T-cell (primary cell): Measurements from ENCODE around the gene GTPBP2. TPM values are rescaled to one million over a fixed set of nuclear protein-coding genes. Genes with fewer than 3 reads are reported as not detected.

Experiments used
- ATAC-seq, 4 experiments: fragments of 200-7000 bp in 3 of 4; fragments of 150-1000 bp in 1 of 4; cut with Tn5 transposase; replicated peaks in 1 of 4; 1 replicate in 3 of 4; 2 replicates in 1 of 4; pipeline ENCODE4 v1.10.0; 2021; ENCODE audit warnings: moderate library complexity in 3 of 4, mild to moderate bottlenecking in 2 of 4, moderate number of reproducible peaks in 1 of 4
- CTCF ChIA-PET, 2 donors: fragments of 300-600 bp; sonication (Branson Sonifier 250); formaldehyde crosslinking; loops; one replicate each; lab custom pipeline; 2022; ENCODE audit warnings: antibody characterized with exemption in 2 of 2; lab: Charles Lee
- POLR2A ChIA-PET, 2 donors: fragments of 300-600 bp; sonication (Branson Sonifier 250); formaldehyde crosslinking; loops; one replicate each; lab custom pipeline; 2022; ENCODE audit warnings: antibody characterized with exemption in 2 of 2; lab: Charles Lee
- DNase-seq, 35 experiments: peaks; one replicate each; pipeline versions ENCODE4 v3.0.0 to v3.0.0-alpha.2; 2013 to 2023
- H3K27ac ChIP-seq: one replicate; pipeline ENCODE4 v1.5.1; 2013; ENCODE audit warnings: low read length
- H3K27me3 ChIP-seq, 2 experiments: replicated peaks in 1 of 2; 1 replicate in 1 of 2; 2 replicates in 1 of 2; pipeline versions ENCODE4 v1.6.1 to v1.7.0; 2013; ENCODE audit warnings: low read length in 1 of 2, mixed read lengths in 1 of 2; ENCODE audit not compliant: control insufficient read depth in 2 of 2, insufficient read depth in 2 of 2; ENCODE audit errors: extremely low read depth in 1 of 2
- H3K36me3 ChIP-seq, 2 donors: 1 replicate in 1 of 2; 2 replicates in 1 of 2; pipeline versions ENCODE4 v1.6.1 to v1.7.0; 2013; ENCODE audit warnings: low read length in 1 of 2; ENCODE audit not compliant: control insufficient read depth in 2 of 2, insufficient read depth in 1 of 2; ENCODE audit errors: extremely low read depth in 1 of 2
- H3K4me1 ChIP-seq, 2 experiments: 1 replicate in 1 of 2; 2 replicates in 1 of 2; pipeline versions ENCODE4 v1.6.1 to v1.7.0; 2013; ENCODE audit warnings: low read length in 2 of 2, mixed read lengths in 1 of 2; ENCODE audit not compliant: insufficient read depth in 2 of 2, control insufficient read depth in 1 of 2; ENCODE audit errors: extremely low read depth in 1 of 2
- H3K4me3 ChIP-seq, 2 donors: 1 replicate in 1 of 2; 2 replicates in 1 of 2; pipeline versions ENCODE4 v1.5.1 to v1.7.0; 2013; ENCODE audit warnings: mild to moderate bottlenecking in 2 of 2, low read length in 1 of 2, moderate library complexity in 1 of 2; ENCODE audit not compliant: control insufficient read depth in 1 of 2; ENCODE audit errors: extremely low read depth in 1 of 2
- H3K9me3 ChIP-seq: 2 replicates; pipeline ENCODE4 v1.7.0; 2013
- H3K27ac Mint-ChIP-seq, 2 donors: one replicate each; pipeline ENCODE4 v1.8.0; 2020 to 2021; ENCODE audit warnings: mild to moderate bottlenecking in 2 of 2, mixed read lengths in 2 of 2
- H3K27me3 Mint-ChIP-seq, 2 donors: one replicate each; pipeline ENCODE4 v1.8.0; 2021 to 2022; ENCODE audit warnings: mixed read lengths in 2 of 2
- H3K36me3 Mint-ChIP-seq: one replicate; pipeline ENCODE4 v1.8.0; 2021; ENCODE audit warnings: mixed read lengths
- H3K4me1 Mint-ChIP-seq, 3 donors: one replicate each; pipeline ENCODE4 v1.8.0; 2020 to 2022; ENCODE audit warnings: mixed read lengths in 3 of 3, mild to moderate bottlenecking in 1 of 3
- H3K4me3 Mint-ChIP-seq, 3 donors: one replicate each; pipeline ENCODE4 v1.8.0; 2020 to 2022; ENCODE audit warnings: mild to moderate bottlenecking in 3 of 3, mixed read lengths in 3 of 3, moderate library complexity in 3 of 3
- H3K9me3 Mint-ChIP-seq, 3 donors: one replicate each; pipeline ENCODE4 v1.8.0; 2020 to 2022; ENCODE audit warnings: mixed read lengths in 3 of 3
- WGBS: methylation state at CpG from one replicate; pipeline ENCODE4 v1.1.5; 2013; ENCODE audit warnings: missing lambda C conversion rate; ENCODE audit not compliant: insufficient coverage; 5-methylcytosine and 5-hydroxymethylcytosine counted together
- total RNA-seq, 35 experiments: library from RNA in 6 of 35; stranded (reverse) in 6 of 35; fragments of 120-200 nt in 1 of 35; gene quantifications; one replicate each; pipeline versions ENCODE4 v1.2.1 to v1.2.4 and lab custom pipeline; 2013 to 2026

The GTPBP2 gene
- total RNA-seq, 5 donors from 2014 or later (not counting 1 experiment from before 2014, with no cell fraction given) = 58.4 to 87.0 (median 75.2) TPM

GRCh38 chr6:43673444-43674084 lies 44.5 kb upstream of the GTPBP2 start:
- H3K36me3 Mint-ChIP-seq = peaks cover 22% of the 10 kb centered on the region
- no peak overlapping the region for H3K27ac ChIP-seq
- WGBS = 100% methylated on average over 8 of the region's 15 CpGs
- no peaks in the 10 kb centered on the region for H3K9me3 Mint-ChIP-seq
- no peak overlapping the region for H3K4me3 ChIP-seq
- DNase-seq (no peak), ATAC-seq (no peak)
- no peaks in the 10 kb centered on the region for H3K9me3 ChIP-seq
- H3K36me3 ChIP-seq = peaks cover 20 to 66% of the 10 kb centered on the region in 2 donors
- H3K27ac Mint-ChIP-seq = no peak overlapping the region
- H3K4me3 Mint-ChIP-seq = no peak overlapping the region
- ChIA-PET CTCF (no interaction called here), POLR2A (no interaction called here)
- H3K27me3 Mint-ChIP-seq = no peaks in the 10 kb centered on the region
- H3K27me3 ChIP-seq = no peaks in the 10 kb centered on the region
- H3K4me1 ChIP-seq = peaks cover 0 to 3% of the 10 kb centered on the region in 2 experiments
- peaks cover under 1 to 6% (median 5%) of the 10 kb centered on the region in 3 donors for H3K4me1 Mint-ChIP-seq

- H3K9me3 ChIP-seq = no peaks in the 10 kb centered on the region
Observed at GRCh38 chr6:43671801-43672690, 43.0 kb upstream of the GTPBP2 start.

GRCh38 chr6:43671011-43671800 lies 42.1 kb upstream of the GTPBP2 start:
- H3K27ac Mint-ChIP-seq = peak overlapping the region in 1 of 2 donors; percentile 11
- no peak for DNase-seq
- H3K4me3 Mint-ChIP-seq = no peak overlapping the region
- H3K27me3 ChIP-seq = peaks cover 0 to 6% of the 10 kb centered on the region in 2 experiments
- no peak overlapping the region for H3K27ac ChIP-seq
- H3K4me1 ChIP-seq = peaks cover 0 to 22% of the 10 kb centered on the region in 2 experiments
- ChIA-PET POLR2A (no interaction called here), CTCF (interaction anchor here (0.6 to 1.0 kb wide), 4 partner anchors 8 to 597 kb away, joined by 3 to 5 read pairs (median 4); no protein-coding TSS in a partner anchor)
- no peaks in the 10 kb centered on the region for H3K9me3 ChIP-seq
- H3K27me3 Mint-ChIP-seq = no peaks in the 10 kb centered on the region
- WGBS = 91% methylated on average over 4 of the region's 8 CpGs
- H3K9me3 Mint-ChIP-seq = no peaks in the 10 kb centered on the region
- ATAC-seq = no peak
- H3K36me3 Mint-ChIP-seq = peaks cover 13% of the 10 kb centered on the region
- H3K4me3 ChIP-seq = no peak overlapping the region
- H3K4me1 Mint-ChIP-seq = peaks cover 16 to 26% (median 21%) of the 10 kb centered on the region in 3 donors
- H3K36me3 ChIP-seq = peaks cover 14 to 43% of the 10 kb centered on the region in 2 donors

More at GRCh38 chr6:43671801-43672690, 43.0 kb upstream of the GTPBP2 start:
- no peaks in the 10 kb centered on the region for H3K27me3 Mint-ChIP-seq
- H3K4me3 Mint-ChIP-seq = no peak overlapping the region
- peak overlapping the region in 1 of 2 donors; percentile 11 for H3K27ac Mint-ChIP-seq
- DNase-seq (no peak), ATAC-seq (no peak)
- Histone ChIP-seq H3K27me3 (peaks cover 0 to 3% of the 10 kb centered on the region in 2 experiments), H3K36me3 (peaks cover 14 to 51% of the 10 kb centered on the region in 2 donors), H3K4me1 (peaks cover 0 to 18% of the 10 kb centered on the region in 2 experiments), H3K4me3 (no peak overlapping the region), H3K27ac (no peak overlapping the region)
- CTCF ChIA-PET = interaction anchor here (0.7 to 1.0 kb wide), 4 partner anchors 9 to 686 kb away, joined by 3 to 4 read pairs (median 3); no protein-coding TSS in a partner anchor
- POLR2A ChIA-PET = no interaction called here
- H3K36me3 Mint-ChIP-seq = peaks cover 13% of the 10 kb centered on the region
- peaks cover 15 to 21% (median 19%) of the 10 kb centered on the region in 3 donors for H3K4me1 Mint-ChIP-seq
- H3K9me3 Mint-ChIP-seq = no peaks in the 10 kb centered on the region
- 98% methylated on average over 12 of the region's 16 CpGs for WGBS

DNA sequence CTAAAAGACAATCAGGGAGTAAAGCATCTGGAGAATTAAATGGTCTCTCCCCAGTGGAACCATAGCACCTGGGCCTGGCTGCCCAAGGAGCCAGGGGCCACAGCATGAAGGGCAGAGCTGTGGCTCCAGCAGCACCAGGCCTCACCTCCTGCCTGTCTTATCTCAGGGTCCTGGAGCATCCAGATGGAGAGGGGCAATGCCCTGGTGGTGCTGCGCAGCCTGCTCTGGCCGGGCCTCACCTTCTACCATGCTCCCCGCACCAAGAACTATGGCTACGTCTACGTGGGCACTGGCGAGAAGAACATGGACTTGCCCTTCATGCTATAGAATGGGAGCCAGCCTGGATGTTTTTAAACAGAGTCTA lies 41.5 kb upstream of the GTPBP2 start:
- Histone ChIP-seq H3K4me1 (peaks cover 0 to 22% of the 10 kb centered on the region in 2 experiments), H3K27me3 (peaks cover 0 to 9% of the 10 kb centered on the region in 2 experiments), H3K36me3 (peaks cover 14 to 38% of the 10 kb centered on the region in 2 donors), H3K4me3 (no peak overlapping the region), H3K9me3 (no peaks in the 10 kb centered on the region), H3K27ac (no peak overlapping the region)
- CTCF ChIA-PET = interaction anchor here (0.6 to 1.6 kb wide), 4 partner anchors 8 to 598 kb away, joined by 3 to 4 read pairs (median 4); partner anchors contain the start of gene MRPS18A (in 1 of the 2)
- DNase-seq (no peak), ATAC-seq (no peak)
- peak overlapping the region in 1 of 2 donors; percentile 28 for H3K27ac Mint-ChIP-seq
- 100% methylated on average over 6 of the region's 6 CpGs for WGBS
- H3K4me1 Mint-ChIP-seq = peaks cover 16 to 26% (median 21%) of the 10 kb centered on the region in 3 donors
- H3K9me3 Mint-ChIP-seq = no peaks in the 10 kb centered on the region
- no peaks in the 10 kb centered on the region for H3K27me3 Mint-ChIP-seq
- H3K4me3 Mint-ChIP-seq = no peak overlapping the region
- peaks cover 13% of the 10 kb centered on the region for H3K36me3 Mint-ChIP-seq
- POLR2A ChIA-PET = no interaction called here

DNA sequence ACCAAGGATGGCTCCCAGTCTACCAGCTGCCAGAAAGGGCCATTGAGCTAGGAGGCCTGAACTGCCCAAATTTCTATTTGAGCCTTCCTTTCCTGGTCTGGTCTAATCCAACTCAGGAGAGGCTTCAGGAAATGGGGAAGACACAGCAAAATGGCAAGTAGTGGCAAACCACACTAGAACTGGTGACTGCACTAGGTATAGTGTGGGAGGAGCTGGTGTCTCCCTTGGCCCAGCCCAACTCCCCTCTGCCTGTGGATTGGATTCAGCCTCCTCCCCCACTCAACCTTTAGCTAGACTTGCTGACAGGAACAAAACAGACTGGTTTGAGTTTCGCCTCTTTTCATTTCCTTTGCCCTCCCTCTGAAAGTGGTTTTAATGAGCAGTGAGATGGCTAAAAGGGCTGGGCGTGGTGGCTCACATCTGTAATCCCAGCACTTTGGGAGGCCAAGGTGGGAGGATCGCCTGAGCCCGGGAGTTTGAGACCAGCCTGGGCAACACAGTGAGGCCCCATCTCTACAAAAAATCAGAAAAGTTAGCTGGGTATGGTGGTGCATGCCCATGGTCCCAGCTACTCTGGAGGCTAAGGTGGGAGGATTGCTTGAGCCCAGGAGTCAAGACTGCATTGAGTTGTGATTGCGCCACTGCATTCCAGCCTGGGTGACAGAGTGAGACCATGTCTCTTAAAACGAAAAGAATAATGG lies 41.0 kb upstream of the GTPBP2 start:
- 68% methylated on average over 4 of the region's 6 CpGs for WGBS
- H3K27ac Mint-ChIP-seq = peak overlapping the region; percentile 28 to 59
- ATAC-seq (no peak), DNase-seq (no peak)
- CTCF ChIA-PET = interaction anchor here (0.9 to 1.6 kb wide), 4 partner anchors 18 to 598 kb away, joined by 3 to 4 read pairs (median 4); partner anchors contain the start of genes MRPS18A (in 1 of the 2) and VEGFA (in 1 of the 2)
- no peaks in the 10 kb centered on the region for H3K27me3 Mint-ChIP-seq
- H3K9me3 ChIP-seq = no peaks in the 10 kb centered on the region
- H3K36me3 ChIP-seq = peaks cover 13 to 33% of the 10 kb centered on the region in 2 donors
- peaks cover 0 to 14% of the 10 kb centered on the region in 2 experiments for H3K27me3 ChIP-seq
- POLR2A ChIA-PET = no interaction called here
- H3K4me3 Mint-ChIP-seq = no peak overlapping the region
- no peaks in the 10 kb centered on the region for H3K9me3 Mint-ChIP-seq
- peaks cover 9% of the 10 kb centered on the region for H3K36me3 Mint-ChIP-seq
- peaks cover 16 to 26% (median 21%) of the 10 kb centered on the region in 3 donors for H3K4me1 Mint-ChIP-seq
- H3K4me1 ChIP-seq = peaks cover 0 to 22% of the 10 kb centered on the region in 2 experiments
- no peak overlapping the region for H3K4me3 ChIP-seq
- H3K27ac ChIP-seq = no peak overlapping the region
